Amygdala (tissue), 56 donors: ENCODE data around the gene APOB.

Experiments
- DNase-seq, 56 donors: peaks; one replicate each; lab custom pipeline; 2025; lab: John Stamatoyannopoulos, UW

Gene APOB

DNA sequence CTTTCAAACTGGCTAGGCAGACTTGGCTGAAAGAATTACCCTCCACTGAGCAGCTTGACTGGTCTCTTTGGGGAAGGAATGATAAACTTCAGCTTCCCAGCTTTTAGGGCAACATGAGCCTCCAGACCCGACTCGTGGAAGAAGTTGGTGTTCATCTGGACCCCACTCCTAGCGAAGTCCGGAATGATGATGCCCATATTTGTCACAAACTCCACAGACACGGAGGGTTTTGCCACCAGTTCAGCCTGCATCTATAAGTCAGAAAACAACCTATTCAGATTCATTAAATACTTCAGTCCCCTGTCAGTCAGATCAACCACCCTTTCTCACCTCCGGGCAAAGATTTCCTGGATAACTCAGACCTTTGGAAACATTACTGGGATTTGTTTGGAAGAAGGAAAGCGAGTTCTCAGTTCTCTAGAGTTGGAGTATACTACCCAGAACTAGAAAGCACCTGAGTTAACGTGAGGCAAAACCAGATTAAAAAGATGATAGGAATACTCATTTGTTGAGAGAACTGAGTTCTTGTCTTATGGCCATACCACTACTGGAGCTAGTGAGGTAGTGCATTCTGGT, 21.0 kb downstream of the APOB start:
- DNase-seq: no peak

DNA sequence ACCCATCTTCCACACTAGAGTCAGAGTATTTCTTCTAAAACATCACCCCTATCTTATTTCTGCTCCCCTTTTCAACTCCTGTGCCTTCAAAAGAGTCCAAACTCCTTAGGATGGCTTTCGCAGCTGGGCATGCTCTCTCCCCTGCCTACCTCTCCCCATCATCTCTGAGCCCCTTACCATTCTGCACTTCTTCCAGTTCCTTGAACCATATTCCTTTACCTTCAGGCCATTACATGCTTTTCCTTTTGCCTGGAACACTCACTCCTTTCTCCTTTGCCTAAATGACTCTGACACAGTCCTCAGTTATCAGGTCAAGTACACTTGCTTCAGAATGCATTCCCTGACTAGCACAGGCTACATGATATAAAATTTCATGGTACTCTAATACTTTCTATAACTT, 22.4 kb downstream of the APOB start:
- no peak for DNase-seq

DNA sequence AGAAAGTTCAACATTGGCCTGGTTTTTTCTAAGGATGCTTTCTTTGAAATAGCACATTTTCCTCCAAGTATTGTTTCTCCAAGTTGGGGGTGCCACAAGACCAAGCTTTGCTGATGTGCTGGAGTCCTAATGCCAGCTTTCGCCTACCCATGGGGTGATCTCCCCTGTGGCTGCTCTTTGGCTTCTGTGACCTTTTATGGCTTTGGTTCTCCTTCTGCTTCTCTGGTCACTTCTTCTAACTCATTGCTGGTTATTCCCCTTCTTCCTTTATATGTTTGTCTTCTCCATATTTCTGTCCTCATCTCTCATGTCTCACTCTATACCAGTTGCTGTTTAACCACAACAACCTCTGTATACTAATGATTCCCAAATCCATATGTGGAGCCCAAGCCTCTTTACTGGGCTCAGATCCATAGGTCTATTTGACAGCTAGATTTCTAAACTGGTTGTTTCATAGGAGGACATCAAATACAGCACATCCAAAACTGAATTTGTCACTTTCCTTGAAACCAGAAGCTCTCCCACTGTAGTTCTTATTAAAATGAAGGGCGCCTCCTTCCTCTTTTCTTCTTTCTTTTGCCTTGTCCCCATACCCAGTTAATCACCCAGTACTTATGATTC, 23.1 kb downstream of the APOB start:
- no peak for DNase-seq

DNA sequence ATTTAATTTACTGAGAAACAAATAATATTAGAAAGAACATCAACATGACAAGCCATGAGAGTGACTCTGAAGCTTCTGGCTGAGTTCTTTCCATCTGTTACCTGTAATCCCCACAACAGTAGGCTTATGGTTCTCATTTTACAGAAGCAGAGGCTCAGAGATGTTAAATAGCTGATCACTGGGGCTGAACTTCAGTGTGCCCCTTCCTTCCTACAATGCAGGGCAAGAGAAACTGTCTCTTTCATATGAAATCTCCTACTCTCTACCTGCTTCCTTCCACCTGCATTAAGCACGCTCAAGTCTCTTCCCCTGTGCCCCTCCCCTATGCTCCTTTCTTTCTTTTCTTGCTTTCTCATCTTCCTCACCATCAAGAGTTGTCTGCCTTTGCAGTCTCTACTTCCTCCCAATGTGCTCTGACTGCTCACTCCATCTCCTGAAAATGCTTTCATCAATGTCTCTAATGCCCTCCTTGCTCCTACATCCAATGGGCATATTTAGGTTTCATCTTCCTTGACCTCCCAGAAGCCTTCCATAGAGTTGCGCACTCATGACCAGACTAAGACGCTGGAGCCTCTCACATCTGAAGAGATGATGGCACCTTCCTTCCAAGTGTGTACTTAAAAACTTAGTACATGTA, 23.7 kb downstream of the APOB start:
- DNase-seq: no peak

DNA sequence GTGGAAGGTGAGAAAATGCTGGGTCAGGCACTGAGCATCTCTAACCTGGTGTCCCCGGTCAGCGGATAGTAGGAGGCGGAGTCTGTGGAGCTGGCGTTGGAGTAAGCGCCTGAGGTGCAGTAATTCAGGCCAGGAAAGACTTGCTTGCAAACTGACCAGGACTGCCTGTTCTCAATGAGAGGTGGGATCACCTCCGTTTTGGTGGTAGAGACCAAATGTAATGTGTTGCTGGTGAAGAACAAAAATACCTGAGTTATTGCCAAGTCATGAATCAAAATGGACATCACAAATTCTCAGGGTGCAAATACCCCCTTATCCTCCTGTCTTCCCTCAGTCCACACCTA, 24.2 kb downstream of the APOB start:
- no peak for DNase-seq

DNA sequence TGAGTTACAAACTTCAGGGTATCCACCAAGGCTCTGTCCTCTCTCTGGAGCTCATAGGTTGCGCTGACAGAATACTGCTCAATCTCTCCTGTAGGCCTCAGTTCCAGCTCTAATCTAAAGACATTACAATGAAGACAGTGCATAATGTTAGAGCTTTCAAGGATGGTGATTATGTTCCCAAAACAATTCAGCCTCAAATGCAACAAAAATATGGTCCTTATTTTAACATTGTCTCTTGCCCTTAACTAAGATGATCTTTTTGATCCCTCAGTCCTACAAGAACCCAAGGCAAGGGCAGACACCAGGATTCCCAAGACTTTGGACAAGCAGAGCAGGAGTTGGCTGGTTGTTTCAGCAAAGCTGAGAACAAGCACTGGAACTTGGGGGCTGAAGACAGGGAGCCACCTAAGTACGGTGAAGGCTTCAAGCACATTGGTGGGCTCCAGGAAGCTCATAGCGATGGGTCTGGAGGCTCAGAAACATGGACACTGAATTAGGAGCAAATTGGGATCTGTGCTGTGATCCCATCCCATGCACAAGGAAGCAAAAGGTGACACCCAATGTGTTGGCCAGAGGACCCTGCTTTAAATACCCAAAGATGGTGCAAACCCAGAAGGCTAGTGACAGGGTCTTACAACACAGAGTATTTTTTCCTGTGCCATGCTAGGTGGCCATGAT, 24.7 kb downstream of the APOB start:
- DNase-seq: no peak

DNA sequence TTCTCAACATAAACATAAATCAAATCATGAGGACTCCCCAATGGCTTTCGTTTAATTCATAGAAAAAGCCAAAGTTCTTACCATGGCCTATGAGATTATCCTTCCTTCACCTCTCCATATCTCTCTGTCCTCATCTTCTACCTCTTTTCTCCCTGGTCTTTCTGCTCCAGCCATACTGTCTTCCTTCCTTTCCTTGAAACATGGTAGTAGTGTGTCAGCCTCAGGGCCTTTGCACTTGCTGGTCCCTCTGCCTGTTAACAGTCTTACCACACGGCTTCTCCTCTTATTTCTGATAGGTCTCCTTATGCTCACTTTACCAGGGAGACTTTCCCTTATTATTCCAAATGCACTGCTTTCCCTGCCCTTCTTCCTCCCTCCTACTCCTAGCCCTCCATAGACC, 25.6 kb downstream of the APOB start:
- no peak for DNase-seq

DNA sequence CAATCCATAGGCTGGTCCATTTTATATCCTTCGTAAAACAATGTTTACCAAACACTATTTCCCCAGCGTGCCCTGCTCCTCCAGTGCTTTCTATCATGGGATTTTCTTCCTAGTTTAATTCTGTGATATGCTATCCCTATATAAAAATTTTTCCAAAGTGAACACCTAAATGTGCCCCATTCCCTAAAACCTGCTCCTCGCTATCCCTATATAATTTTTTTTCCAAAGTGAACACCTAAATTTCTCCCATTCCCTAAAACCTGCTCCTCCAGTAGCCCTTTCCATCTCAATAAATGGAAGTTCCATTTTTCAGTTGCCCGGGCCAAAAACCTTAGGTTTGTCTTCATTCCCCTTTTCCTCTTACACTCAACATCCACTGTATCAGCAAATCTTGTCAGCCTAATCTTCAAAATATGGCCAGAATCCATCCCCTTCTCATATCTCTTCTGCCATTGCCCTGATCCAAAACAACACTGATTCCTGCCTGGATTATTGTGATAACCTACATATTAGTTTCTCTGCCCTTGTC, 26.1 kb downstream of the APOB start:
- no peak for DNase-seq

DNA sequence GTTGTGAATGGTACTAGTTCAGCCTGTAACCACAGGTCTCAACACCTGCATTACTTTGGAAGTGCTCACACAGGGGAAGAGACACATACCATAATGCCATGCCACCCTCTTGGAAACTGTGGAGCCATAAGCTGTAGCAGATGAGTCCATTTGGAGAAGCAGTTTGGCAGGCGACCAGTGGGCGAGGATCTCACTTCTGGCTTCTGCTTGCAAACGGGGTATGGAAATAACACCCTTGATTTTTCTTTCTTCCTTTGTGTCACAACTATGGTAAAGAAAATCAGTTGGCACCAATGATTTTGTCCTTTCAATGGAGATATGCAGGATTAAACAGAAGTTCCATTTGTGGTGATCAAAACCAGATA, 28.6 kb downstream of the APOB start:
- DNase-seq: no peak

DNA sequence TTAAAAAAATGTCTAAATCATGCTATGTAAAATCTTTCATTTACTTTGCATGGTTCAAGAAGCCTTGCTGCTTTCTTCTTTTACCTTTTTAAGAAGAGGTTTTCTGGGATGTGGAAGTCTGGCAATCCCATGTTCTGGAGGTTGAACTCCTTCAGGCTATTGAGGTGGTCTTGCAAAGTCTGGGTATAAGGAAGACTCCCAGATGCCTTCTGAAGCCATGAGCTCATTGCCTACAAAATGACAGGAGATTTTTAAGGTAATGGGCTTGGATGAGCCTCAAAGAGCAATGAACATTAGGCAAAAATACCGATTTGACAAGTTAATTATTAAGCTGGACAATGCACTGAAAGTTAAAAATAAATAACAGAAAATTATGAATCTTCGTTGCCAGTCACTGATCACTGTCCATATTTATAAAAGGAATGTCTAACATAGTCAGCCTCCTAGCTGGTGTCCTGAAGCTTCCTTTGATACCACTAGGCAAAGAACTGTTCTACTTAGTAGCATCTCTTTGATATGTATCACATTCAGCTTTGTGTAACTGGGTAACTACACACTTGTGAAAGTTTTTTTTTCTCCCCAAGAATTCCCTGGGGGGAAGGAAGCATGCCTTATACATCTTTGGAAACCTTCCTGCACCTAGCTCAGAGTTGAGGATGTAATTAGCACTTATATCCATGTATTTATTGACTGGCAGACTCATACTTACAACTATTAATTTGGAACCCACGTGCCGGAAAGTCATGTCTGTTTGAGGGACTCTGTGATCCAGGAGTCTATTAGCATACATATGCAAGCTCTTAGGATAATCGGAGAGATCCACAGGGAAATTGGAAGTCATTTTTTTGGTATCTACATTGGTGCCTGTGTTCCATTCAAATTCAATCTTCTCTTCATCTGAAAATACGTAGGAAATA, 29.3 kb downstream of the APOB start:
- DNase-seq: no peak

DNA sequence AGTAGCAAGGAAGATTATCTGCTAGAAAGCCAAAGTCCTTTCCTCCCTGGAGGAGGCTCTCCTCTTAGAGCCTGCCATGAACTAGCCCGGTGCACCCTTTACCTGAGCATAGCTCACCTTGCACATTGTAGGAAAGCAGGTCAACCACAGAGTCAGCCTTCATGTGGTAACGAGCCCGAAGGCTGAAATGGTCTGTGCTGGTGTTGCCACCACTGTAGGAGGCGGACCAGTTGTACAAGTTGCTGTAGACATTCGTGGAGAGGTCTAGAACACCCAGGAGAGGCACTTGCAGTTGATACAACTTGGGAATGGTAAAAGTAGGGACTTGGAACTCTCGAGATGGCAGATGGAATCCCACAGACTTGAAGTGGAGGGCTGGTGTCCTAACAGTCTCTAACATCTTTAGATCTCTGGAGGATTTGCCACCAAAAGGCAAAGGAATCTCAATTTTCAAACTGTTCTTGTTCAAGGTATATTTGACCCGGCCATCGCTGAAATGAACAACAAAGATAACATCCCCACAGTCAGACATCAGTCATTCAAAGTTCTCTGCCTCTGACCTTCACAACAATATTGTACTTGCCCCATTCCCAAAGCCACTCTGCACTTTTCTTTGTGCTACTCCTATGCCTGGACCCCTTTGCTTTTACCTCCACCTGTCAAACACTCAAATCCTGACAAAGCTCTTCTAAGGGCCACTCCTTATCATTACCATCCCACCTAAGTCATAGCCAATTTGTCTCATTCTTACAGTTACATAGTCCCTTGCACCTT, 30.6 kb downstream of the APOB start:
- no peak for DNase-seq

DNA sequence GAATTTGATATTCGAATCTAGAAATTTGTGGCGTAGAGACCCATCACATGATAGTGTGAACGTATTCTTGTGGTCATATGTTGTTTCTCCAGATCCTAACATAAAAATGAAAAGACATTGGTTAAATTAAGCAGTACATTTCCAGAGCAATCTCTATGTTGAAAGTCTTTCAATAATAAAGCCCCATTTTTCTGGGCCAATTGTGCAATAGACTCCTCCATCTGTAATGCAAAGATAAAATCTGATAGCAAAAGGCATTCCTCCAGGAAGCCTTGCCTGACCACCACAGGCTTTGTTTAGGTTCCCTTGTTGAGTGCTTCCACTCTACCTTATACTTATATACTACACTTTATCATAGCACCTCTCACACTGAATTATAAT, 31.3 kb downstream of the APOB start:
- no peak for DNase-seq

DNA sequence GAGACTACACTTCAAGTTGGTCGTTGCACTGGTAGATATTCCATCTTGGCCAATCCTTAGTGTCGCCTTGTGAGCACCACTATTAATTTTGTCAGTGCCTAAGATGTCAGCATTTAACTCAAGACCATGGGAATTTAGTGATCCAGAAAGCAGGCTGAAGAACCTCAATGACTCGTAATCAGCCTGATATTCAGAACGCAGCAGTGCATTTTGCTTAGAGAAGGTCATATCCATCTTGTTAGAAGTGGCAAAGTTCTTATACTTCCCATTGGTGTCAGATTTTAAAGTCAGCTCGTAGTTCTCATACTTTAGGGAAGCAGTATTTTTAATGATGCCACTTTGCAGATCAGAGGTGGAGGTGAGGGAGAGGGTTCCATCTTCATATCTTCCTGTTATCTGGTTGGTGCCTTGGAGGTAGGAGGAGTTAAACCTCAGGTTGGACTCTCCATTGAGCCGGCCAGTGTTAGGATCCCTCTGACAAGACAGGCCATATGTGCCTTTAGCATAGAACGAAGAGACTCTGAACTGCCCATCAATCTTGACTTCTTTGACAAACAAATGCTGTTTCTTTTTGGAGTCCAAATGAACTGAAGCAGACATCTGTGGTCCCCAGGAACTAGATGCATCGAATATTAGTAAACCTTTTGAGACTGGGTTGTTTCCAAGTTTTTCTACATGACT, 31.9 kb downstream of the APOB start:
- no peak for DNase-seq

DNA sequence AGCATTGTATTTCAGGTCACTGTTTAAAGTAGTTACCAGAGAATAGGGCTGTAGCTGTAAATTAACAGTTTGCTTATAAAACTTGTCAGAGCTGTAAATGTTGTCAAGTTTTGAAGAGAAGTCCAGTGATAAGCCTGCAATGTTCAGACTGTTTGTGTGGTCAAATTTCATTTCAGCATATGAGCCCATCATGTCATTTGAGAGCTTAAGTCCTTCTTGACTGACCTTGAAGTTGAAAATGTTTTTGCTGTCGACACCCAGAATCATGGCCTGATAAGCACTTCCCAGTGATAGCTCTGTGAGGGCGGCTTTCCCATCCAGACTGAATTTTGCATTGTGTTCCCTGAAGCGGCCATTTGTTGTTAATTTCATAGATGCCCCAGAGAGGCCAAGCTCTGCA, 32.4 kb downstream of the APOB start:
- DNase-seq: no peak

DNA sequence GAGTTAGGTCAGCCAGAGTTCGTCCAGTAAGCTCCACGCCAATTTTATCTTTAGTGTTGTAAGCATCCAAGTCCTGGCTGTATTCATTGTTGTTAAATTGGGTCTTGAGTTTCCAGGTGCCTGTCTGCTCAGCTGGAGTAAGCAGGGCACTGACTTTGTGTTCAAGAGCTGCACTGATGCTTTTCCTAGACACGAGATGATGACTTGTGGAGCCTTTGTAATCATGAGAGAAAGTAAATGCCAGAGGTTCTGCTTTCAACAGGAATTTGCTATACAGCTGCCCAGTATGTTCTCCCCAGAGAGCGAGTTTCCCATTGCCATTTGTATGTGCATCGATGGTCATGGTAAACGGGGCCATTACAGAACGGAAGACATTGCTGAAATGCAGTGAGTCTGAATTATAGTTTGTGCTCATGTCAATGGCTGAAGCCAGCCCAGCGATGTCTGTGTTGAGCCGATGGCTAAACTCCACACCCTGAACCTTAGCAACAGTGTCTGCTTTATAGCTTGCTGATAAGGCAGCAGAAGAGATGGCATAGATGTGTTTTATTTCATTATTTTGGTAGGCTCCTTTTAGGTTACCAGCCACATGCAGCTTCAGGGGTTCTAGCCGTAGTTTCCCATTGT, 32.9 kb downstream of the APOB start:
- DNase-seq: no peak

DNA sequence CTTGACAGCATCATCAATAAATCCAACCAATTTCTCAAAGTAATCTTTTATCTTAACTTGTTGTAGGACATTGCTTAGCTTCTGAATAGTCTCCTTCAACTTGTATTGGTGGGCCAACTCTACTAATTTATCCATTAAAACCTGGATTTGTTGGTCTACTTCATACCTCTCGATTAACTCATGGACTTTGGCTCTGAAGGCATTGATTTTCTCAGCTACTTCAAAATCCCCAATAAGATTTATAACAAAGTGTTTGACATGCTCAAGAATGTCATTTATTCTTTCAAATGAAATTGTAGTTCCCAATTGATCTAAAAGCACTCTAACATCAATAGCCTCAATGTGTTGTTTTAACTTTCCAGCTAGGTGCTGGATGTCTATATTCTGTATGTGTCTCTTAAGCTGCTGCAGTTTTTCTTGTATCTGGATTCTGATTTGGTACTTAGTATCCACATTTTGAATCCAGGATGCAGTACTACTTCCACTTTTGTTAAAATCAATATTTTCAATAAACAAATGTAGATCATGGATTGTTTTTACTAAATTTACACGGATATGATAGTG, 34.1 kb downstream of the APOB start:
- DNase-seq: no peak

DNA sequence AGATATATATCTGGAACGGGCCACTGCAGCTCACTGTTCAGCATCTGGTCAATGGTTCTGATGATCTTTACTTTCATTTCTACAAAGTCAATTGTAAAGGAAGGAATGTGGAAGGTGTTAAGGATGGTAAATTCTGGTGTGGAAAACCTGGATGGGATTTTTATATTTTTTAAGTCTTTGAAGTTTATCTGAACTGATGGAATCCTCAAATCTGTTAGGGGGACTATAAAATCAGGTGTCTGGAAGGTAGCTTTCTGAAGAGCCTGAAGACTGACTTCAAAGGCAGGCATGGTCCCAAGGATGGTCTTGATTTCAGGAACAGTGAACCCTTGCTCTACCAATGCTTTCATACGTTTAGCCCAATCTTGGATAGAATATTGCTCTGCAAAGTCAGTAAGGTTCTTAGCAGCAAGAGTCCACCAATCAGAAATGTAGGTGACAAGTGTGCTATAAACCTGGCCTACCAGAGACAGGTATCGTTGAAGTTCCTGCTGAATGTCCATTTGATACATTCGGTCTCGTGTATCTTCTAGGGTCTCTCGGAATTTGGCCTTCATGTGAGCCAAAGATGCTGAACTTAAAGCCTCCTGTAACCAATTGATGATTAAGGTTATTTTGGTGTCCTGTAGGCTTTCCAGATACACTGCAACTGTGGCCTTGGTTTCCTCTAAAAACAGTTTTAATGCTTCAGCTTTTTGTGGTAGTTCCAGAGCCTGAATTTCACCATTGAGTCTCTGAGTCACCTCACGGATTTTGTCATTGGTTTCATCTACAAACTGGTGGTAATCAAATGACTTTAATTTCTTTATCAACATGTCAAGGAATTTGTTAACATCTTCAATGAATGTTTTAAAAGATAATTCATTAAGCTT, 34.8 kb downstream of the APOB start:
- no peak for DNase-seq
